NCI-H2196 treated with DMSO at 0.1 percent for 48 hours (cell line): Measurements from ENCODE around the gene C1orf21.

ENCODE experiments used
- DNase-seq: peaks from one replicate; lab custom pipeline; 2025; ENCODE audit not compliant: unreplicated experiment; lab: John Stamatoyannopoulos, UW

Gene C1orf21

GRCh38 chr1:184443201-184443600, 56.4 kb downstream of the C1orf21 start:
- no peak for DNase-seq

- no peak for DNase-seq
These were observed 56.8 kb downstream of the C1orf21 start for GRCh38 chr1:184443624-184444023.

DNA sequence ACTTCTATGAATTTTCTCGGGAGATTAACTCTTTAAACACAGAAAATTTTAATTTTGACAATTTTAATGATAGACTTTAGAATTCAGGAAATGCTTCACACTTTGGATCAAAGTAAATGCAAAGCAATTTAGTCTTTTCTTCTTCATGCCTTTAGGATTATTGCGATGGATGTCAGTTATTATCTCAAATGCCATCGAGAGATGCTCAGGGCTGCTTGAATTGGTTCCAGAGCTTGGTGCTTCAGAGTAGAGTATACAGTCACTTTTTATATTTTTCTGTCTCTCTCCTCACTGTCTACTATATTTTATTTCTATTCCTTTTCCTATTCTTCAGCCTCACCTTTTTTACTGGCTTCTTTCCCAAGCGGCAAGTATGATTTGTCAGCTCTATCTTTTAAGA, 59.2 kb downstream of the C1orf21 start:
- no peak for DNase-seq

- DNase-seq: no peak
These were observed 60.9 kb downstream of the C1orf21 start for GRCh38 chr1:184447651-184448185.

GRCh38 chr1:184449916-184450315, 63.1 kb downstream of the C1orf21 start:
- DNase-seq: no peak

DNA sequence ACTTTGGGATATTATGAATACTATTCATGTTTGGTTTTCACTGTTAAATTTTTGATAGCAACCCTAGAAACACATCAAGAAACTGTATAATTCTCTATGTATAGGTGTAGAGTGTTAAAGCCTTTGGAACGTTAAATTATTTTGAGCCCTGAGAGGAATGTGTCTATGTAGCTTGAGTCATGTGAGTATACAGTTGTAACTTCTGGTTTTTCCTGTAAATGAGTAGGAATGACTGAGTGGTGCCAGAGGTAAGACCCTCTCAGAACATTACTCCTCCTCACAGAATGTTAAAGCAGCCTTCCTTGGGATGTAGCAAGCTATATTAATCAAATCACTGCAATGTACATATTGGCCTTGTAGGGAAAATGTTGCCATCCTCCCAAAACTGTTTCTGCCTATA, 69.0 kb downstream of the C1orf21 start:
- no peak for DNase-seq

- no peak for DNase-seq
These were observed 69.4 kb downstream of the C1orf21 start for GRCh38 chr1:184456189-184456588.

DNA sequence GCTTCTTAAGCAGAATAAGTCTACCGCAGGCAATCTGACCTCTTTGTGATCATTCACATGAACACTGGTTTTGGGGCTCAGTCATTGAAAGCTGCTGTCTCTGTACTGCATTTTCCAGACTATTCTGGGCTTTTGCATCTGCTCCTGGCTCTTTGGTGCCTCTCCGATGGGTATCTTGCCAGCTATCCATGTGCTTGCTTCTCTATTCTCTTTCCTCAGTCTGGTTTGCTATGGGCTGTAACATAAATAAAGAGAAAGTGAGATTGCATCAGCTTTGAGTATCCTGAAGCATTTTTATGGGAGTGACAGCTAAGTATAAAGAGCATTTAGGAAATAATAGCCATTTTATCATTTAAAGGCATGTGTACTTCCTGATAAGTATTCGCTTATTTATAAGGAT, 70.7 kb downstream of the C1orf21 start:
- no peak for DNase-seq

GRCh38 chr1:184461321-184461720, 74.5 kb downstream of the C1orf21 start:
- DNase-seq: no peak

GRCh38 chr1:184462155-184462554, 75.3 kb downstream of the C1orf21 start:
- no peak for DNase-seq

- DNase-seq: no peak
These were observed 76.2 kb downstream of the C1orf21 start for GRCh38 chr1:184462990-184463389.

DNA sequence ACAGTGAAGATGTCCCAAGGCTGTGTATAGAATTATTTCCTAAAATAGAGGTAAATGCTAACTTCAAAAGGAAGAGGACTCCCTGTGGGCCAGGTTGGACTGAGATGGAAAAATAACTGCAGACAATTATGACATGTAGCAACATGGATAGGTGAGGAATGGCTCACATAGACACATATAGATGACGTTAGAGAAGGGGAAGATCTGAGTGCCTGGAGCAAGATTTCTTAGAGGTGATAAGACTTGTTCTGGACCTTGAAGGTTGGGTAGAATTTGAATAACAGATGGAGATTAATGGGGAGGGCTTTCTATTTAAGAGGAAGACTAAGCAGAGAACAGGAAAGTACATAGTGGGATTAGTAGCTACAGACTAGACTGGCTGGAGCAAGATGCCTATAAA, 76.9 kb downstream of the C1orf21 start:
- no peak for DNase-seq

GRCh38 chr1:184464757-184465156, 77.9 kb downstream of the C1orf21 start:
- DNase-seq: no peak

GRCh38 chr1:184465489-184466146, 78.8 kb downstream of the C1orf21 start:
- DNase-seq: no peak

- no peak for DNase-seq
These were observed 80.5 kb downstream of the C1orf21 start for GRCh38 chr1:184467295-184467694.

- DNase-seq: no peak
These were observed 82.6 kb downstream of the C1orf21 start for GRCh38 chr1:184469396-184469795.

DNA sequence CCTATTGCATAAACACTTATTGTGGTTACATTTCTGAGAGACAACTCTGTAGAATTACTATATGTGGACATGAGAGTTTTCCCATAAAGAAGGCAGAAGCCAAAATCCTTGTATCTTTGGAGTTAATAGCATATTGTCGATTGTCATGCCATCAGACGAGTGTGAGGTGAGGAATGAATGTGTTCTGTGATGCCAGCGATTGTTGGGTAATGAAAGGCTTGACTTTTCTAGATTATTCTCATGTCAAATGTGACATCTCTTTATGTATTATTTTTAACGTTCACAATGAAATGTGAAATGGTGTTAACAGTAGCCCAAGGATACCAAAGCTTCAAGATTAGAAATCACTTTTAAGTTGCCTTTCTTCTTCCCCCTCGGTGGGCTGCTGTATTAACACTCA, 84.9 kb downstream of the C1orf21 start:
- DNase-seq: no peak

GRCh38 chr1:184472136-184472535, 85.3 kb downstream of the C1orf21 start:
- no peak for DNase-seq

GRCh38 chr1:184473176-184473966, 86.5 kb downstream of the C1orf21 start:
- DNase-seq: no peak

- no peak for DNase-seq
These were observed 89.4 kb downstream of the C1orf21 start for GRCh38 chr1:184476187-184476586.

DNA sequence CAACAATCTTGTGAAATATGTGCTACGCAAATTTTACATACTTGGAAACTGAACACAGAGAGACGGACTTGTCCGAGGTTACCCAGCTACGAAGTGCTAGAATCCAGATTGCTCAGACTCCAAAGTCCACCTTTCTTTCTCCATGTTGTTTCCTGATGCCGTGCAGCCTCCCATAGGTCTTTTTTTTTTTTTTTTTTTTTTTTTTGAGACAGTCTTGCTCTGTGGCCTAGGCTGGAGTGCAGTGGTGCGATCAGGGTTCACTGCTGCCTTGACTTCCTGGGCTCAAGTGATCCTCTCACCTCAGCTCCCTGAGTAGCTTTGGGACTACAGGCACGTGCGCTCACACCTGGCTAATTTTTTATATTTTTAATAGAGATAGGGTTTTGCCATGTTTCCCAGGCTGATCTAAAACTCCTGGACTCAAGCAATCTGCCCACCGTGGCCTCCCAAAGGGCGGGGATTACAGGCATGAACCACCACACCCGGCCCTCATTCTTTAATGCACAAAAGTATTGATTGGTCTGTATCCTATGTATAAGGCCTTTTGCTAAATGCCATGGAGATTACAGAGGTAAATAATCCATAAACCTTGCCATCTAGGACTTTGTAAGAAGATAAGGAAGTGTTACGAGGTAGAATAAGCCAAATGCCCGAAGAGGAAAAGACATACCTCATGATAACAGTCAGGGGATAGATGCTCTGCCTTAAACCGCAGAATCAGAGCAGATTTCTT, 92.8 kb downstream of the C1orf21 start:
- DNase-seq: no peak

DNA sequence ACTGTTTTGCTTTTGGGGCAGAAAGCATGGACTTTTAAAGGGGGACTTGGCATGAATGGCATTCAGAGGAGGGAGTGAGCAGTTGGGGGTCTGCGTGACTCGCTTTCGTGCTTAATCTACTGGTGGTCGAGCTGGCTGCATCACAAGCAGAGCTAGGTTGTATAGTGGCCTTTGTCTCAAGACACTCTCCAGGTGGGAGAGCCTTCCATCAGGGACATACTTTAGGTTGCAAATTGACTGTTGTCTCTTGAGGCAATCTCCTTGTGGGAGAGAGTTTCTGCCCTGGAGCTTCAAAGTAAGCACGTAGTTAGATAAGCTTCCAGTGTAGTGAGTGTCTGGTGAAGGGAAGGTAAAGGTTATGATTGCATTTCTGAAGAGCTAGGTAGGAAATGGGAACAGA, 93.9 kb downstream of the C1orf21 start:
- DNase-seq: no peak
